Measurements from ENCODE around the gene TREML2.

DNA sequence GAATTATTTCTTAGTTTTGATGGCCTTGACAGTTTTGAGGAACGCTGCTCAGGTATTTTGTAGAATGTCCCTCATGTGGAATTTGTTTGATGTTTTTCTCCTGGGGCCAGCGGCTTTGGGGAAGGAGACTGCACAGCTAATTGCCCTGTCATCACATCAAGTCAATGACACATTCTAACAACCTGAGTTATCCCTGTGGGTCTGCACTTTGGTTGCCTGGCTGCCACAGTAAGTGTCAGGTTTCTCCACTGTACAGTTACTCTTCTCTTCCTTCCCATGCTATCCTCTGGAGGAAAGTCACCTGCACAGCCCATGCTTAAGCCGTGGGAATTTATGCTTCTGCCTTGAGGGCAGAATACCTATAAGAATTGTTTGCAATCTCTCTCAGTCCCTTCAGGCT is 25.8 kb upstream of the TREML2 start:
- TF ChIP-seq, protein P1, sequence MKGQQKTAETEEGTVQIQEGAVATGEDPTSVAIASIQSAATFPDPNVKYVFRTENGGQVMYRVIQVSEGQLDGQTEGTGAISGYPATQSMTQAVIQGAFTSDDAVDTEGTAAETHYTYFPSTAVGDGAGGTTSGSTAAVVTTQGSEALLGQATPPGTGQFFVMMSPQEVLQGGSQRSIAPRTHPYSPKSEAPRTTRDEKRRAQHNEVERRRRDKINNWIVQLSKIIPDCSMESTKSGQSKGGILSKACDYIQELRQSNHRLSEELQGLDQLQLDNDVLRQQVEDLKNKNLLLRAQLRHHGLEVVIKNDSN (IDR thresholded peaks at IDR 0.05), result no peak
- TF ChIP-seq EP300 (IDR thresholded peaks at IDR 0.05; ENCODE audit: borderline replicate concordance), result no peak
- TF ChIP-seq, protein P2, sequence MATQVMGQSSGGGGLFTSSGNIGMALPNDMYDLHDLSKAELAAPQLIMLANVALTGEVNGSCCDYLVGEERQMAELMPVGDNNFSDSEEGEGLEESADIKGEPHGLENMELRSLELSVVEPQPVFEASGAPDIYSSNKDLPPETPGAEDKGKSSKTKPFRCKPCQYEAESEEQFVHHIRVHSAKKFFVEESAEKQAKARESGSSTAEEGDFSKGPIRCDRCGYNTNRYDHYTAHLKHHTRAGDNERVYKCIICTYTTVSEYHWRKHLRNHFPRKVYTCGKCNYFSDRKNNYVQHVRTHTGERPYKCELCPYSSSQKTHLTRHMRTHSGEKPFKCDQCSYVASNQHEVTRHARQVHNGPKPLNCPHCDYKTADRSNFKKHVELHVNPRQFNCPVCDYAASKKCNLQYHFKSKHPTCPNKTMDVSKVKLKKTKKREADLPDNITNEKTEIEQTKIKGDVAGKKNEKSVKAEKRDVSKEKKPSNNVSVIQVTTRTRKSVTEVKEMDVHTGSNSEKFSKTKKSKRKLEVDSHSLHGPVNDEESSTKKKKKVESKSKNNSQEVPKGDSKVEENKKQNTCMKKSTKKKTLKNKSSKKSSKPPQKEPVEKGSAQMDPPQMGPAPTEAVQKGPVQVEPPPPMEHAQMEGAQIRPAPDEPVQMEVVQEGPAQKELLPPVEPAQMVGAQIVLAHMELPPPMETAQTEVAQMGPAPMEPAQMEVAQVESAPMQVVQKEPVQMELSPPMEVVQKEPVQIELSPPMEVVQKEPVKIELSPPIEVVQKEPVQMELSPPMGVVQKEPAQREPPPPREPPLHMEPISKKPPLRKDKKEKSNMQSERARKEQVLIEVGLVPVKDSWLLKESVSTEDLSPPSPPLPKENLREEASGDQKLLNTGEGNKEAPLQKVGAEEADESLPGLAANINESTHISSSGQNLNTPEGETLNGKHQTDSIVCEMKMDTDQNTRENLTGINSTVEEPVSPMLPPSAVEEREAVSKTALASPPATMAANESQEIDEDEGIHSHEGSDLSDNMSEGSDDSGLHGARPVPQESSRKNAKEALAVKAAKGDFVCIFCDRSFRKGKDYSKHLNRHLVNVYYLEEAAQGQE (IDR thresholded peaks at IDR 0.05; ENCODE audit: low read depth), result no peak
- no peak for TF ChIP-seq ZBTB7A (IDR thresholded peaks at IDR 0.05; ENCODE audit: low read depth)
- TF ChIP-seq TEAD4 (IDR thresholded peaks at IDR 0.05), result no peak
- TF ChIP-seq, protein P3, sequence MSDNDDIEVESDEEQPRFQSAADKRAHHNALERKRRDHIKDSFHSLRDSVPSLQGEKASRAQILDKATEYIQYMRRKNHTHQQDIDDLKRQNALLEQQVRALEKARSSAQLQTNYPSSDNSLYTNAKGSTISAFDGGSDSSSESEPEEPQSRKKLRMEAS (IDR thresholded peaks at IDR 0.05), result no peak
- TF ChIP-seq FOXM1 (IDR thresholded peaks at IDR 0.05; ENCODE audit: borderline replicate concordance, low read depth), result no peak
- TF ChIP-seq CEBPB (IDR thresholded peaks at IDR 0.05), result no peak
- no peak for TF ChIP-seq YY1 (IDR thresholded peaks at IDR 0.05; ENCODE audit: low read depth)
- no peak for TF ChIP-seq TAF1 (IDR thresholded peaks at IDR 0.05; ENCODE audit: low read depth)
- TF ChIP-seq RAD21 (IDR thresholded peaks at IDR 0.05; ENCODE audit: low read depth), result no peak

Data from Ishikawa (cell line).